ENCODE results near the gene EFR3B.

The EFR3B gene

GRCh38 chr2:25041307-25041927 is 459 bp upstream of the EFR3B start (continued):
- TF ChIP-seq HIC1 (tag by site-specific recombination; IDR thresholded peaks at IDR 0.05) (no peak), ZFP3 (tag by site-specific recombination; IDR thresholded peaks at IDR 0.05; ENCODE audit: low read depth) (no peak), ZNF266 (tag by site-specific recombination; IDR thresholded peaks at IDR 0.05; ENCODE audit: low read depth) (no peak), HOXC10 (CRISPR knock-in tag; IDR thresholded peaks at IDR 0.05) (no peak), SALL2 (tag by site-specific recombination; IDR thresholded peaks at IDR 0.05; ENCODE audit: borderline replicate concordance) (no peak), MEIS1 (CRISPR knock-in tag; IDR thresholded peaks at IDR 0.05; ENCODE audit: borderline replicate concordance) (no peak), ZSCAN5A (tag by site-specific recombination; IDR thresholded peaks at IDR 0.05) (no peak), FEZF1 (tag by site-specific recombination; IDR thresholded peaks at IDR 0.05) (no peak), ZNF335 (tag by site-specific recombination; conservative IDR thresholded peaks at IDR 0.05) (peak; percentile 52), ZNF114 (tag by site-specific recombination; IDR thresholded peaks at IDR 0.05) (no peak), KLF8 (tag by site-specific recombination; IDR thresholded peaks at IDR 0.05) (0 out of 2 replicates have a peak, but pooled peaks have one; percentile 32), ZBTB49 (tag by site-specific recombination; IDR thresholded peaks at IDR 0.05; ENCODE audit: low read depth) (no peak), ZNF670 (tag by site-specific recombination; IDR thresholded peaks at IDR 0.05; ENCODE audit: low read depth) (no peak), PATZ1 (tag by site-specific recombination; IDR thresholded peaks at IDR 0.05) (peak; percentile 59), ZNF155 (tag by site-specific recombination; IDR thresholded peaks at IDR 0.05) (no peak), ZNF785 (tag by site-specific recombination; IDR thresholded peaks at IDR 0.05) (no peak), ZNF174 (tag by site-specific recombination; IDR thresholded peaks at IDR 0.05) (no peak), ZNF112 (tag by site-specific recombination; IDR thresholded peaks at IDR 0.05) (no peak), SP3 (tag by site-specific recombination; IDR thresholded peaks at IDR 0.05) (peak; percentile 48; the same call in 1 of the 2 replicates), ZNF391 (tag by site-specific recombination; IDR thresholded peaks at IDR 0.05; ENCODE audit: borderline replicate concordance, low read depth) (no peak), MYNN (tag by site-specific recombination; IDR thresholded peaks at IDR 0.05; ENCODE audit: borderline replicate concordance) (no peak)
